ENCODE measurements around the gene PTPRG. TPM values are rescaled to one million over a fixed set of nuclear protein-coding genes. Genes with fewer than 3 reads are reported as not detected.
"Not testable (repeated sequence)": the region's sequence is repeated elsewhere in the genome, so short reads cannot be mapped to it uniquely, and the experiment has no call there.

The PTPRG gene
- total RNA-seq, 2 experiments from 2014 or later, result 0.13 to 0.15 TPM

- H3K4me1 Mint-ChIP-seq, result no peaks in the 10 kb centered on the region
- ChIA-PET POLR2A (no interaction called here), CTCF (no interaction called here)
- H3K27ac Mint-ChIP-seq, result no peak overlapping the region
- no peak overlapping the region for H3K4me3 Mint-ChIP-seq
- no peaks in the 10 kb centered on the region for H3K36me3 Mint-ChIP-seq (ENCODE audit: low read depth)
- no peaks in the 10 kb centered on the region for H3K27me3 Mint-ChIP-seq
- no peaks in the 10 kb centered on the region for H3K9me3 Mint-ChIP-seq
- no peak for DNase-seq
Measured at GRCh38 chr3:62028236-62028635, 466.9 kb downstream of the PTPRG start.

DNA sequence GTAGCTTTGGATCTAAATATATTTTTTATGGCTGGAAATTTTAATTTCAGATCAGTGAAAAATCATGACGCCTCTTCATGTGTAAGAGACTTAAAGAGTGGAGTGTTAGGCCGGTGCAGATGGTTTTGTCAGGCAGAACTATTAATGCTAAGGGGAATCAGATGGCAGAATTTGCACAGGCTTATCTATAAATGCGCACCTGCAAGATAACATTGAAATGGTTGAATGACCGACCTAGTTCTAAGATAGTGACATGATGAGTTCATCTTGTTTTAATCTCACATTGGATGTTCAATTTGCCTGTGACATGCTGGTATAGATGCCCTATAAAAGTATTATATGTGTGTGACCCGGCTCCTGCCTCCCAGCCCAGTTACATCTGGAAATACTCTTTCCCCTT lies 471.4 kb downstream of the PTPRG start:
- POLR2A ChIA-PET, result no interaction called here
- Mint-ChIP-seq H3K36me3 (ENCODE audit: low read depth) (no peaks in the 10 kb centered on the region), H3K4me3 (no peak overlapping the region), H3K4me1 (no peaks in the 10 kb centered on the region), H3K9me3 (no peaks in the 10 kb centered on the region), H3K27me3 (no peaks in the 10 kb centered on the region), H3K27ac (no peak overlapping the region)
- CTCF ChIA-PET, result no interaction called here
- DNase-seq, result no peak

DNA sequence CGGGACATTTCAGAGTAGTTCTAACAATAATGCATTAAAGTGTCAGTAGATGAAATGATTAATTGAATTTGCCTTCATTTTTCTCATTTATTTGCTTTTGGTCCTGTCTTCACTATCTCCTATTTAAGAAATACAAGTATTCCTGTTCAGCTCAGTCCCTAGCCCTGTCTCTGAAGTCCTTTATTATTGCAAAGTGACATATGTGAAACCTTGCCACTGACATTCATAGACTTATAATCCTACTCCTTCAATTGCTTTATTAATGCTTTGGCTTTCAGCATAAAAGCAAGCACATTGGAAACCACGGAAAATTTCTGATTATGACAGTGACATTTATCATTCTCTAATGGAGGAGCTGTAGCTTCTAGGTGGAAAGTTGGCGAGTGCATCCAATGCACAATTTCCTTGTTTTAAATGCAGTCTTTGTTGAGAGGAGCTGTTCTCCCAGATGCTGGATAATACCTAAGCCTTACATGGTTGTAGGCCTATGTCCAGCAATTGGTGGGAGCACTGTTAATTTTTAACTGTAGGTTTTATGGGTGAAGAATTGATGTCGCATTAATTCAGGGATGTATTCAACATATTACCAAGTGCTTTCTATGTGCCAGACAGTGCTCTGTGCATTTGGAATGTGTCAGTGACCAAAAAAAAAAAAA lies 474.2 kb downstream of the PTPRG start:
- Mint-ChIP-seq H3K9me3 (no peaks in the 10 kb centered on the region), H3K4me1 (no peaks in the 10 kb centered on the region), H3K36me3 (ENCODE audit: low read depth) (no peaks in the 10 kb centered on the region), H3K27ac (no peak overlapping the region), H3K27me3 (no peaks in the 10 kb centered on the region), H3K4me3 (no peak overlapping the region)
- DNase-seq, result no peak
- ChIA-PET POLR2A (no interaction called here), CTCF (no interaction called here)

- CTCF ChIA-PET, result no interaction called here
- H3K4me1 Mint-ChIP-seq, result no peaks in the 10 kb centered on the region
- POLR2A ChIA-PET, result no interaction called here
Measured at GRCh38 chr3:62036726-62037125, 475.4 kb downstream of the PTPRG start.

DNA sequence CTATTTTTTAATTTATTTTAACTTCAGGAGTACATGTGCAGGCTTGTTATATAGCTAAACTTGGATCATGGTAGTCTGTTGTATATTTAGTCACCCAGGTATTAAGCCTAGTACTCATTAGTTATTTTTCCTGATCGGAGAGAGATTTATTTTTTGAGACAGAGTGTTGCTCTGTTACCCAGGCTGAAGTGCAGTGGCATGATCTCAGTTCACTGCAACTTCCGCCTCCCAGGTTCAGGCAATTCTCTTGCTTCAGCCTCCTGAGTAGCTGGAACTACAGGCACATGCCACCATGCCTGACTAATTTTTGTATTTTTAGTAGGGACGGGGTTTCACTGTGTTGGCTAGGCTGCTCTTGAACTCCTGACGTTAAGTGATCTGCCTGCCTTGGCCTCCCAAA lies 477.4 kb downstream of the PTPRG start:
- H3K27ac Mint-ChIP-seq; CTCF ChIA-PET; H3K4me3 Mint-ChIP-seq; H3K36me3 Mint-ChIP-seq (ENCODE audit: low read depth); H3K9me3 Mint-ChIP-seq; POLR2A ChIA-PET; H3K4me1 Mint-ChIP-seq; H3K27me3 Mint-ChIP-seq; DNase-seq: not testable (repeated sequence)

More at GRCh38 chr3:62036726-62037125, 475.4 kb downstream of the PTPRG start:
- no peak for DNase-seq
- H3K36me3 Mint-ChIP-seq (ENCODE audit: low read depth), result no peaks in the 10 kb centered on the region
- H3K9me3 Mint-ChIP-seq, result no peaks in the 10 kb centered on the region
- H3K4me3 Mint-ChIP-seq, result no peak overlapping the region
- H3K27me3 Mint-ChIP-seq, result no peaks in the 10 kb centered on the region
- H3K27ac Mint-ChIP-seq, result no peak overlapping the region

GRCh38 chr3:62039586-62039985 lies 478.2 kb downstream of the PTPRG start:
- ChIA-PET POLR2A (no interaction called here), CTCF (no interaction called here)
- DNase-seq, result no peak
- Mint-ChIP-seq H3K9me3 (no peaks in the 10 kb centered on the region), H3K27ac (no peak overlapping the region), H3K36me3 (ENCODE audit: low read depth) (no peaks in the 10 kb centered on the region), H3K4me1 (no peaks in the 10 kb centered on the region), H3K4me3 (no peak overlapping the region), H3K27me3 (no peaks in the 10 kb centered on the region)

DNA sequence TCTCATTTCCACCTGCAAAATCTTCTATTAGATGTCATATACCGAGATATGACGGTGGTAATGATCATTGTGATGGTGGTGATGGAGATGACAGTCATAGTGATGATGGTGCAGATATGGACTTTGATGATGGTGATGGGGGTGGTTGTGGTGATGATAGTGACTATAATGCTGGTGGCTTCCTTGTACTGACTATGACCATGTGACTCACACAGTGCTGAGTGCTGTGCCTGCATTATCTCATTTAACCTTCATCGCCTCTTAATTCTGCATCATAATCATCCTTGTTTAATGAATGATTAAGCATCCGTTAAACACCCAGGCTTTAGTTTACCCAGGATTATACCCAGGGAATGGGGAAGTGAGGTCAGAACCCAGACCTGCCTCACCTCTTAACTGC lies 480.3 kb downstream of the PTPRG start:
- ChIA-PET CTCF (no interaction called here), POLR2A (no interaction called here)
- no peaks in the 10 kb centered on the region for H3K27me3 Mint-ChIP-seq
- H3K27ac Mint-ChIP-seq, result no peak overlapping the region
- no peak overlapping the region for H3K4me3 Mint-ChIP-seq
- H3K9me3 Mint-ChIP-seq, result no peaks in the 10 kb centered on the region
- H3K36me3 Mint-ChIP-seq (ENCODE audit: low read depth), result no peaks in the 10 kb centered on the region
- no peak for DNase-seq
- H3K4me1 Mint-ChIP-seq, result no peaks in the 10 kb centered on the region

GRCh38 chr3:62044874-62045411 lies 483.6 kb downstream of the PTPRG start:
- no peaks in the 10 kb centered on the region for H3K9me3 Mint-ChIP-seq
- CTCF ChIA-PET, result no interaction called here
- DNase-seq, result no peak
- H3K4me3 Mint-ChIP-seq, result no peak overlapping the region
- H3K27ac Mint-ChIP-seq, result no peak overlapping the region
- POLR2A ChIA-PET, result no interaction called here
- H3K36me3 Mint-ChIP-seq (ENCODE audit: low read depth), result no peaks in the 10 kb centered on the region
- H3K4me1 Mint-ChIP-seq, result no peaks in the 10 kb centered on the region
- H3K27me3 Mint-ChIP-seq, result no peaks in the 10 kb centered on the region

DNA sequence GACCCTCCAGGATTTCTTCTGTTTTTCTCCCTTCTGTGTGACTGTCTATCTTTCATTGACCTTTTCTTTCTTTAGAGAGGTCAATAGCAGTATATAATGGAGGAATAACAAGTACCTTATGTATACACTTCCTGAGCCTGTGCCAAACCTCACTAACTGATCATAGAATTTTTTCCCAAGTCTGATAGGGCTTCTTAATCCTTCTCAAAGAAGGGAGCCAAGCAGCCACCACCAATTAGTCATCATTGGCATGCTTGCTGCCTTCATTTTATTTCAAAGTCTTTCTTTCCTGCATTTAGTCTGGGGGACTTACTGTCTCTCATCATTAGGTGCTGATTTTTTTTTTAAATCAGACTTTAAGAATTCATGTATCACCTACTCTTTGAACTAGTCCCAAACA lies 485.0 kb downstream of the PTPRG start:
- Mint-ChIP-seq H3K27me3 (no peaks in the 10 kb centered on the region), H3K4me1 (no peaks in the 10 kb centered on the region)
- POLR2A ChIA-PET, result no interaction called here

DNA sequence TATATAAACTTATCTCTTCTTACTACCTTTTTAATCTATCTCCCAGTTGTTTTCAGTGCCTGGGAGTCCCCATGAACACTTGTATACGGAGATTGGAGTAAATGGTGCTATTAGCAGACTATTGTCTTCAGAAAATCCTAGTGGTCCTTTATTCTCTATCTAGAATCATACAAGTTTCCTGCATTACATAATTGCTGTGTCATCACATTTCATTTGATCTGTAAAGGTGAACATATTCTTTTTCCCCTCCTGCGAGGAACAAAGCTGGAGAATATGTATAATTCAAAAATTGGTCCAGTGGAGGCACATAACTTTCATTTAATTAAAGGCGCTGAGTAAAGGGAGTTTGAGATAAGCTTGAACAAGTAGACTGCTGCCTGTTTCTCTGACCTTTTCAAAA lies 487.2 kb downstream of the PTPRG start:
- Mint-ChIP-seq H3K27me3 (no peaks in the 10 kb centered on the region), H3K4me1 (no peaks in the 10 kb centered on the region), H3K36me3 (ENCODE audit: low read depth) (no peaks in the 10 kb centered on the region), H3K4me3 (no peak overlapping the region), H3K27ac (no peak overlapping the region), H3K9me3 (no peaks in the 10 kb centered on the region)
- ChIA-PET CTCF (no interaction called here), POLR2A (no interaction called here)
- DNase-seq, result no peak

More for the DNA sequence above, 485.0 kb downstream of the PTPRG start:
- H3K4me3 Mint-ChIP-seq, result no peak overlapping the region
- no peak overlapping the region for H3K27ac Mint-ChIP-seq
- no peaks in the 10 kb centered on the region for H3K36me3 Mint-ChIP-seq (ENCODE audit: low read depth)
- DNase-seq, result no peak
- CTCF ChIA-PET, result no interaction called here
- no peaks in the 10 kb centered on the region for H3K9me3 Mint-ChIP-seq

GRCh38 chr3:62049033-62049432 lies 487.7 kb downstream of the PTPRG start:
- Mint-ChIP-seq H3K9me3 (no peaks in the 10 kb centered on the region), H3K27ac (no peak overlapping the region), H3K4me1 (no peaks in the 10 kb centered on the region), H3K36me3 (ENCODE audit: low read depth) (no peaks in the 10 kb centered on the region), H3K27me3 (no peaks in the 10 kb centered on the region), H3K4me3 (no peak overlapping the region)
- ChIA-PET CTCF (no interaction called here), POLR2A (no interaction called here)
- no peak for DNase-seq

DNA sequence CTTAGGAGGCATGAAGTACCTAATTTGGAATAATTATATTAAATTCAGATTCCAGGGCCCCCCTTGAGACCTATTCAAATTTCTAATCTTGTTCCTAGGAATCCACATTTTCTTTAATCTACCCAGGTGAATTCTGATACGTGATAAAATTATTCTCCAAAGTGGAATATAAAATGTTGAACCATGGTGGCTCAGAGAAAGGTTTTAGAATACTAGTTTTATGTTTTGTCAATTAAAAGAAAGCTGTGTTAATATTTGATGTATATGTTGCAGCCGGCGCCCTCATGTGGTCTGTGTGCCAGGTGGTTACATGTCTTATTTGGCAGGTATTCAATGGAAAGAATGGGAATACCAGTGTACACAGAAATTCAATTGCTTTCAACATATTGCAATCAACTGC lies 490.1 kb downstream of the PTPRG start:
- H3K27ac Mint-ChIP-seq, result no peak overlapping the region
- ChIA-PET CTCF (no interaction called here), POLR2A (no interaction called here)
- no peaks in the 10 kb centered on the region for H3K4me1 Mint-ChIP-seq
- no peaks in the 10 kb centered on the region for H3K36me3 Mint-ChIP-seq (ENCODE audit: low read depth)
- H3K9me3 Mint-ChIP-seq, result no peaks in the 10 kb centered on the region
- H3K4me3 Mint-ChIP-seq, result no peak overlapping the region
- no peak for DNase-seq
- H3K27me3 Mint-ChIP-seq, result no peaks in the 10 kb centered on the region

DNA sequence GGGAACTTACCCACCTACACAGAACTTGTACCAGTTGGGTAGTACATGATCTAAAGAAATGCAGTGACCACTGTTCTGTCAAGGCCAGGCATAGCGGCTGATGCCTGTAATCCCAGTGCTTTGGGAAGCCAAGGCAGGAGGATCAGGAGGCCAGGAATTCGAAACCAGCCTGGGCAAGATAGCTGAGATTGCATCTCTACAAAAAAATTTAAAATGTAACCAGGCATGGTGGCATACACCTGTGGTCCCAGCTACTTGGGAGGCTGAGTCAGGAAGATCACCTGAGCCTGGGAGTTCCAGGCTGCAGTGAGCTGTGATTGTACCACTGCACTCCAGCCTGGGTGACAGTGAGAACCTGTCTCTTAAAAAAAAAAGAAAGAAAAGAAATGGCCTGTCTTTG lies 491.0 kb downstream of the PTPRG start:
- ChIA-PET CTCF (no interaction called here), POLR2A (no interaction called here)
- Mint-ChIP-seq H3K36me3 (ENCODE audit: low read depth) (no peaks in the 10 kb centered on the region), H3K4me1 (no peaks in the 10 kb centered on the region), H3K4me3 (no peak overlapping the region), H3K27me3 (no peaks in the 10 kb centered on the region), H3K9me3 (peaks cover 1% of the 10 kb centered on the region), H3K27ac (no peak overlapping the region)
- DNase-seq, result no peak

DNA sequence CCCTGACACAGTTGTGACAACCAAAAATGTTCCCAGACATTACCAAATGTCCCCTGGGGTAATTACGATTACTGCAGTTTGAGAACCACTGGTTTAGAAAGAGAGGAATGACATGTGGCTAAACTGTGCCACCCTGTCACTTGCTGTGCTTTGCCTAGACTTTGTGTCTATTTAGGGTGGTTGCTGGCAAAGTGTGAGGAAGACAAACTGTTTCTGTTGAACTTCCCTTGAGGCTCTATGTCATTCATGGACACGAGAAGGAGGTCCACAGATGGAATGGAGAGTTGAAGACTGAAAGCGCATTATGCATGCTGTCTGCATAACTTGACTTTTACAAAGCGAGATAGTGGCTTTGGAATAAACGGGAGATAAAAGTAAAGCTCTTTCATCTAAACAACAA lies 495.3 kb downstream of the PTPRG start:
- no peaks in the 10 kb centered on the region for H3K4me1 Mint-ChIP-seq
- peaks cover 1% of the 10 kb centered on the region for H3K9me3 Mint-ChIP-seq
- no peak overlapping the region for H3K27ac Mint-ChIP-seq
- CTCF ChIA-PET, result no interaction called here
- no peaks in the 10 kb centered on the region for H3K27me3 Mint-ChIP-seq
- H3K4me3 Mint-ChIP-seq, result no peak overlapping the region
- H3K36me3 Mint-ChIP-seq (ENCODE audit: low read depth), result no peaks in the 10 kb centered on the region
- DNase-seq, result no peak
- POLR2A ChIA-PET, result no interaction called here

Data from activated CD4-positive, alpha-beta memory T cell treated with anti-CD3 and anti-CD28 coated beads, Interleukin-2, amount 10 ng/mL, durations not matched to agents 7 days and 5 days (primary cell).